ENCODE measurements around the gene HOXA6. TPM values are rescaled to one million over a fixed set of nuclear protein-coding genes. Genes with fewer than 3 reads are reported as not detected.

HOXA6 gene
- total RNA-seq, 1 experiment from 2014 or later = 12.7 TPM

GRCh38 chr7:27194686-27195379 is 47.3 kb upstream of the HOXA6 start:
- BruUV-seq (replicated peaks) = no TSS peak
- intact Hi-C loops (cut with micrococcal nuclease) = loop anchor here (5.0 to 10.0 kb wide), 3 partner anchors 550 to 1430 kb away; partner anchors contain the start of gene TAX1BP1
- ChIA-PET RAD21 (ENCODE audit: low non-redundant PET in 1 of 2, low total read pairs in 2 of 2, uncharacterized antibody in 2 of 2, unreplicated experiment in 2 of 2) (no interaction called here), POLR2A (no interaction called here), CTCF (interaction anchor here (0.9 to 2.4 kb wide), 3 partner anchors 15 to 825 kb away, joined by 3 to 49 read pairs (median 3); no protein-coding TSS in a partner anchor)
- Histone ChIP-seq H3K9me3 (ENCODE audit: control insufficient read depth in 1 of 2, insufficient read depth in 1 of 2, low read depth in 1 of 2, low read length in 2 of 2) (no peaks in the 10 kb centered on the region), H2AFZ (ENCODE audit: low read depth, low read length, poor library complexity, severe bottlenecking) (no peak overlapping the region), H3K4me2 (ENCODE audit: low read length) (no peak overlapping the region), H3K4me3 (replicated peaks in 1 of 2; ENCODE audit: low read depth in 1 of 2, low read length in 2 of 2) (no peak overlapping the region), H3K27me3 (ENCODE audit: insufficient read depth, low read length) (no peaks in the 10 kb centered on the region), H3K27ac (ENCODE audit: low read depth, low read length) (no peak overlapping the region), H3K79me2 (ENCODE audit: insufficient read depth, low read length) (no peaks in the 10 kb centered on the region), H3K36me3 (ENCODE audit: control insufficient read depth in 1 of 2, insufficient read depth in 2 of 2, low read length in 2 of 2) (no peaks in the 10 kb centered on the region), H4K20me1 (ENCODE audit: insufficient read depth) (no peaks in the 10 kb centered on the region), H3K9me2 (ENCODE audit: insufficient read depth) (no peaks in the 10 kb centered on the region), H3K4me1 (ENCODE audit: control insufficient read depth in 1 of 2, insufficient read depth in 2 of 2, low read length in 2 of 2) (peaks cover 0 to 10% of the 10 kb centered on the region in 2 experiments; a peak in 1 of 4 replicates), H3K9ac (ENCODE audit: low read length) (no peak overlapping the region)
- no peak for DNase-seq (ENCODE audit: low read depth, low spot score)
- no peak for ATAC-seq
- TF ChIP-seq ELF1 (IDR thresholded peaks at IDR 0.05; ENCODE audit: borderline replicate concordance, low read depth) (no peak), EGR1 (IDR thresholded peaks at IDR 0.05; ENCODE audit: low read depth) (no peak), SP1 (IDR thresholded peaks at IDR 0.05; ENCODE audit: low read depth) (no peak), SIN3A (IDR thresholded peaks at IDR 0.05; ENCODE audit: low read depth) (no peak), JUND (IDR thresholded peaks at IDR 0.05) (no peak), ZNF274 (IDR thresholded peaks at IDR 0.05; ENCODE audit: low read depth, low read length) (no peak), TCF7L2 (IDR thresholded peaks at IDR 0.05; ENCODE audit: borderline replicate concordance, extremely low read depth, insufficient read depth, insufficient read length) (no peak), EZH2 (IDR thresholded peaks at IDR 0.05) (no peak), REST (IDR thresholded peaks at IDR 0.05; ENCODE audit: low read depth) (no peak), POLR2AphosphoS5 (IDR thresholded peaks at IDR 0.05; ENCODE audit: low read depth, low read length) (no peak), CEBPB (IDR thresholded peaks at IDR 0.05; ENCODE audit: low read depth) (no peak), CTCF (IDR thresholded peaks at IDR 0.05 in 2 of 3, conservative IDR thresholded peaks at IDR 0.05 in 1 of 3; ENCODE audit: borderline replicate concordance in 1 of 3, insufficient read depth in 1 of 3, low read depth in 2 of 3, low read length in 2 of 3) (no peak), ZFX (IDR thresholded peaks at IDR 0.05) (no peak), EZH2phosphoT487 (IDR thresholded peaks at IDR 0.05; ENCODE audit: borderline replicate concordance) (no peak), POLR2A (IDR thresholded peaks at IDR 0.05; ENCODE audit: borderline replicate concordance, extremely low read depth, insufficient read depth, insufficient read length) (no peak), FOSL1 (IDR thresholded peaks at IDR 0.05; ENCODE audit: low read depth) (no peak), YY1 (IDR thresholded peaks at IDR 0.05; ENCODE audit: extremely low read depth, insufficient replicate concordance, low read depth, low read length) (no peak), MAX (IDR thresholded peaks at IDR 0.05) (no peak), CBX3 (IDR thresholded peaks at IDR 0.05; ENCODE audit: low read depth) (no peak), SRF (IDR thresholded peaks at IDR 0.05; ENCODE audit: low read depth) (no peak)

Measured in HCT116 (cell line).